HepG2 (cell line): Measurements from ENCODE around the gene HSPA1L. TPM values are rescaled to one million over a fixed set of nuclear protein-coding genes. Genes with fewer than 3 reads are reported as not detected.
A peak's percentile ranks its signal among the peaks of the same experiment; 100 is the strongest.

Experiments used
- ELF3 ChIP-seq: IDR thresholded peaks from 2 replicates; pipeline ENCODE4 v1.6.1; 2016; ENCODE audit warnings: missing genetic modification reagents, missing compliant biosample characterization
- GTF2F1 ChIP-seq: fragments of 150-350 bp; IDR thresholded peaks from 2 replicates; pipeline ENCODE4 v1.6.1; 2014; ENCODE audit warnings: low read length
- HOXA3 ChIP-seq: sonication (generic); formaldehyde crosslinking; IDR thresholded peaks from 2 replicates; pipeline ENCODE4 v1.5.0; 2020; ENCODE audit warnings: missing genetic modification reagents
- IRF1 ChIP-seq: sonication (generic); formaldehyde crosslinking; IDR thresholded peaks from 2 replicates; pipeline ENCODE4 v1.4.0; 2020; ENCODE audit warnings: low read depth, mild to moderate bottlenecking, missing genetic modification reagents
- KDM1A ChIP-seq: IDR thresholded peaks from 2 replicates; pipeline ENCODE4 v1.6.1; 2016; ENCODE audit warnings: missing compliant biosample characterization
- KIAA2018 ChIP-seq: sonication (generic); formaldehyde crosslinking; IDR thresholded peaks from 2 replicates; pipeline ENCODE4 v1.5.0; 2020; ENCODE audit warnings: mild to moderate bottlenecking, missing genetic modification reagents, borderline replicate concordance
- KLF12 ChIP-seq: sonication (generic); formaldehyde crosslinking; IDR thresholded peaks from 2 replicates; pipeline ENCODE4 v1.4.0; 2020; ENCODE audit warnings: missing genetic modification reagents, borderline replicate concordance
- NR2F2 ChIP-seq: IDR thresholded peaks from 2 replicates; pipeline ENCODE4 v1.6.1; 2012; ENCODE audit warnings: low read depth, inconsistent platforms, borderline replicate concordance
- RBM22 ChIP-seq: fragments of 200-400 bp; formaldehyde crosslinking; optimal IDR thresholded peaks from 2 replicates; pipeline ENCODE3; 2017; ENCODE audit warnings: mild to moderate bottlenecking, low read length, moderate library complexity
- REL ChIP-seq: sonication (generic); formaldehyde crosslinking; conservative IDR thresholded peaks from 2 replicates; pipeline ENCODE4 v1.8.0; 2022; ENCODE audit warnings: mild to moderate bottlenecking, missing genetic modification reagents, moderate library complexity
- RXRA ChIP-seq: sonication (generic); formaldehyde crosslinking; IDR thresholded peaks from 2 replicates; pipeline ENCODE4 v1.5.1; 2020; ENCODE audit warnings: missing genetic modification reagents
- STAT6 ChIP-seq: sonication (generic); formaldehyde crosslinking; IDR thresholded peaks from 2 replicates; pipeline ENCODE4 v1.4.0; 2020; ENCODE audit warnings: missing genetic modification reagents, mild to moderate bottlenecking, borderline replicate concordance
- TEF ChIP-seq: sonication (generic); formaldehyde crosslinking; IDR thresholded peaks from 2 replicates; pipeline ENCODE4 v1.5.0; 2020; ENCODE audit warnings: missing genetic modification reagents
- TMF1 ChIP-seq: sonication (generic); formaldehyde crosslinking; IDR thresholded peaks from 2 replicates; pipeline ENCODE4 v1.8.1; 2022; ENCODE audit warnings: low read depth, missing genetic modification reagents
- ZBTB21 ChIP-seq: sonication (generic); formaldehyde crosslinking; IDR thresholded peaks from 2 replicates; pipeline ENCODE4 v1.4.0; 2020; ENCODE audit warnings: missing genetic modification reagents
- ZNF253 ChIP-seq: sonication (generic); formaldehyde crosslinking; IDR thresholded peaks from 2 replicates; pipeline ENCODE4 v1.8.0; 2022; ENCODE audit warnings: mild to moderate bottlenecking, missing genetic modification reagents, borderline replicate concordance
- polyA plus RNA-seq, 8 experiments: library from polyadenylated mRNA; depleted of rRNA in 3 of 8; stranded (reverse) in 7 of 8; unstranded in 1 of 8; fragments of >200 nt; fragmentation: Illumina TruSeq in 4 of 8; extraction: Trizol in 4 of 8; gene quantifications; 2 replicates each; pipeline versions ENCODE4 v1.2.1 to v1.2.3, GENCODE V29; 2011 to 2016; ENCODE audit warnings: low read depth in 4 of 8, missing spikeins in 1 of 8, mixed read lengths in 1 of 8; ENCODE audit not compliant: insufficient read depth in 1 of 8
- total RNA-seq, 5 experiments: library from RNA; depleted of rRNA; stranded (reverse); fragments of >200 nt; fragmentation: Illumina TruSeq; extraction: Trizol; gene quantifications; 2 replicates each; pipeline ENCODE4 v1.2.3, GENCODE V29; 2016; ENCODE audit warnings: low read depth in 1 of 5

Gene HSPA1L
- total and polyA plus RNA-seq, 2 of the 13 experiments (the other 11 are each of a cell fraction or from before 2014, with no cell fraction given) = 0.55 to 1.0 TPM

- TF ChIP-seq STAT6 (CRISPR knock-in tag) (no peak), RBM22 (no peak), HOXA3 (CRISPR knock-in tag) (peak; percentile 45; the same call in 1 of the 2 replicates), ZBTB21 (CRISPR knock-in tag) (no peak), REL (CRISPR knock-in tag) (no peak), KDM1A (CRISPR knock-in tag) (no peak), ELF3 (CRISPR knock-in tag) (no peak), ZNF253 (CRISPR knock-in tag) (no peak), KLF12 (CRISPR knock-in tag) (no peak), KIAA2018 (CRISPR knock-in tag) (no peak), GTF2F1 (no peak), NR2F2 (no peak), TMF1 (no peak), RXRA (no peak), TEF (CRISPR knock-in tag) (no peak), IRF1 (CRISPR knock-in tag) (no peak)
Measured at GRCh38 chr6:31778193-31778592, 36.9 kb downstream of the HSPA1L start (continued).
